Type B pancreatic cell (in vitro differentiated cells): Measurements from ENCODE around the gene COP1. TPM values are rescaled to one million over a fixed set of nuclear protein-coding genes. Genes with fewer than 3 reads are reported as not detected.

Experiments used
- DNase-seq: peaks from one replicate; pipeline ENCODE4 v3.0.0; 2021; ENCODE audit warnings: mixed read lengths; ENCODE audit not compliant: unreplicated experiment; ENCODE audit errors: extremely low spot score
- H3K27ac Mint-ChIP-seq: 2 replicates; pipeline ENCODE4 v1.8.0; 2021; ENCODE audit warnings: mild to moderate bottlenecking, mixed read lengths
- H3K27me3 Mint-ChIP-seq: 2 replicates; pipeline ENCODE4 v1.8.0; 2021; ENCODE audit warnings: mixed read lengths
- H3K36me3 Mint-ChIP-seq: 2 replicates; pipeline ENCODE4 v1.8.0; 2021; ENCODE audit warnings: mixed read lengths
- H3K4me1 Mint-ChIP-seq: one replicate; pipeline ENCODE4 v1.8.0; 2021; ENCODE audit warnings: mixed read lengths; ENCODE audit not compliant: unreplicated experiment
- H3K4me3 Mint-ChIP-seq: 2 replicates; pipeline ENCODE4 v1.8.0; 2021; ENCODE audit warnings: mild to moderate bottlenecking, mixed read lengths
- H3K9me3 Mint-ChIP-seq: 2 replicates; pipeline ENCODE4 v1.8.0; 2021; ENCODE audit warnings: mixed read lengths
- total RNA-seq: library from RNA; stranded (reverse); gene quantifications from 2 replicates; pipeline ENCODE4 v1.2.1, GENCODE V29; 2021; ENCODE audit warnings: low replicate concordance
- TF ChIP-seq, protein P1 (sequence below): fragments of 200-600 bp; sonication (generic); conservative IDR thresholded peaks from 2 replicates; pipeline ENCODE4 v1.5.0; 2021; ENCODE audit warnings: antibody characterized with exemption, mild to moderate bottlenecking

Gene COP1
- total RNA-seq, 1 donor from 2014 or later = 43.9 TPM

DNA sequence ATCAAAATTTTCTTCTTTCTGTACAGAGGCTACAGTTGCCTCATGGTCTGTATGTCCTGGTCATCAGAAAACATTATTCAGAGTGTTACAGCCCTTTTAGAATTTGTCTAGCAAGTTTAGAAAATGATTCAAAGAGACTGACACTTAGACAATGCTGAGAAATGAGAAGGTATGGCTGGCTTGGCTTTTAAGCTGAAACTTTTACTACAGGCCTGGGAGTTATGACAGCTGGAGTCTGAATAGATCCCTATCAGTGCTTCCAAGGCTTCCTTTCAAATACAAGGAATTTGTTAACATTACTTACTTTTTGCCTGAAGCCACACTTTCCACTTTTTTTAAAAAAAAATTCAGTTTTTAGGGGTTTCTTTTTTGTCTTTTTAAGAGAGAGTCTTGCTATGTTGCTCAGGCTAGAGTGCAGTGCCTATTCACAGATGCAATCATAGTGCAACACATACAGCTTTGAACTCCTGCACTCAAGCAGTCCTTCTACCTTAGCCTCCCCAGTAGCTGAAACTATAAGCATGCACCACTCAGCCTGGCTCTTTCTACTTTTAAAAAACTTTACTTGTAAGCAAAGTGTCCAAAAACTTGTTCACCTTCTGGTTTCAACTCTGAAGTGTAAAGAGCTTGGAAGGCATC lies 10.5 kb upstream of the COP1 start:
- Mint-ChIP-seq H3K36me3 (no peaks in the 10 kb centered on the region), H3K27ac (no peak overlapping the region), H3K4me3 (no peak overlapping the region), H3K9me3 (no peaks in the 10 kb centered on the region), H3K4me1 (no peaks in the 10 kb centered on the region), H3K27me3 (peaks cover 4% of the 10 kb centered on the region)
- TF ChIP-seq, protein P1, sequence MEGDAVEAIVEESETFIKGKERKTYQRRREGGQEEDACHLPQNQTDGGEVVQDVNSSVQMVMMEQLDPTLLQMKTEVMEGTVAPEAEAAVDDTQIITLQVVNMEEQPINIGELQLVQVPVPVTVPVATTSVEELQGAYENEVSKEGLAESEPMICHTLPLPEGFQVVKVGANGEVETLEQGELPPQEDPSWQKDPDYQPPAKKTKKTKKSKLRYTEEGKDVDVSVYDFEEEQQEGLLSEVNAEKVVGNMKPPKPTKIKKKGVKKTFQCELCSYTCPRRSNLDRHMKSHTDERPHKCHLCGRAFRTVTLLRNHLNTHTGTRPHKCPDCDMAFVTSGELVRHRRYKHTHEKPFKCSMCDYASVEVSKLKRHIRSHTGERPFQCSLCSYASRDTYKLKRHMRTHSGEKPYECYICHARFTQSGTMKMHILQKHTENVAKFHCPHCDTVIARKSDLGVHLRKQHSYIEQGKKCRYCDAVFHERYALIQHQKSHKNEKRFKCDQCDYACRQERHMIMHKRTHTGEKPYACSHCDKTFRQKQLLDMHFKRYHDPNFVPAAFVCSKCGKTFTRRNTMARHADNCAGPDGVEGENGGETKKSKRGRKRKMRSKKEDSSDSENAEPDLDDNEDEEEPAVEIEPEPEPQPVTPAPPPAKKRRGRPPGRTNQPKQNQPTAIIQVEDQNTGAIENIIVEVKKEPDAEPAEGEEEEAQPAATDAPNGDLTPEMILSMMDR = no peak
- no peak for DNase-seq

DNA sequence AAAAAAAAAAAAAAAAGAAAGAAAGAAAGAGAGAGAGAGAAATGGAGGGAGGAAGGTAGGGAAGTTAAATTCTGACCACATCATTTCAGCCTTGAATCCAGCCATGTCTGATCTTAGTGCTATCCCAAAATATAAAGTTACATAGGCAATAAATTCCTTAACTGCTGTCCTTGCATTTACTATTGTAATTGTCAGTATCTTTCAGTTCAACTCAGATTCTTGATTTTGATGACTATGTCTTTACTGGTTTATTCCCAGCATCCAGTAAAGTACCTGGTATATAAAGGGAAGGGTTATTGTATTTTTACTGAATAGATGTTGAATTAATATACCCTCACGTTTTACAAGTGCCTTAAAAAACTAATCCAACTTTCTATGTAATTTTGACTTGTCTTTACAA lies 8.9 kb upstream of the COP1 start:
- no peaks in the 10 kb centered on the region for H3K9me3 Mint-ChIP-seq
- no peak overlapping the region for H3K4me3 Mint-ChIP-seq
- TF ChIP-seq, protein P1 = no peak
- H3K27me3 Mint-ChIP-seq = peaks cover 4% of the 10 kb centered on the region
- no peaks in the 10 kb centered on the region for H3K4me1 Mint-ChIP-seq
- H3K27ac Mint-ChIP-seq = no peak overlapping the region
- no peaks in the 10 kb centered on the region for H3K36me3 Mint-ChIP-seq
- no peak for DNase-seq

DNA sequence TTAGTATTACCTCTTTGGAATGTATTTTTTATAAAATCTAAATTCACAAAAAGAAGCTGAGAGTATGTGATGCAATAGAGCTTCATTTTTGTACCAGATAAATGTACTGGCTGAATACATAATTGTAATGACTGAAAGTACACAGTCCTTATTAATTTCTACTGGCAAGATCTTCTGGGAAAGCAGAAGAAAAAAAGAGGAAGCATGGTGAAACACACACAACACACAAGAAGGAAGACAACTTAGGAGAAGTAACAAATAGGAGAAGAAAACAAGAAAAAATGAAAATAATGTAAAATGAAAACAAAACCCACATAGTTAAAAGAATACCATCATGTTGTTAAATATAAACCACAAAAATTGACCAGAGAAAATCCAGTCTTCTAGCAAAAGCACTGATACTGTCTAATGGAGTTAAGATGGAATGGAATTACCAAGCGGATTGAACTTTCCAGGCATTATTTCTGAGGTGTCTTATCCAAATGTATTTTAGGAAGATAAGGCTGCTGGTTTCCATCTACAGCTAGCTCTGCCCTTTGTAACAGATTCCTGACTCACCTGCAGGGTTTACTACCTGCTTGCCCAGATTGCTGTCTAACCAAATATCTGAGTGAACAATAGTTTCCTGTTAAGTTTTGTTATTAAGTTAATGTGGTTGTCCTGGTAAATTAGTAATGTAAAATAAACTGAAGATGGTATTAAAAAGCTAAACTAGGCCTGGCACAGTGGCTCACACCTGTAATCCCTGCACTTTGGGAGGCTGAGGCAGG lies 4.5 kb upstream of the COP1 start:
- Mint-ChIP-seq H3K4me1 (peaks cover 3% of the 10 kb centered on the region), H3K36me3 (no peaks in the 10 kb centered on the region), H3K4me3 (no peak overlapping the region), H3K27ac (peak overlapping the region; percentile 46), H3K27me3 (no peaks in the 10 kb centered on the region), H3K9me3 (no peaks in the 10 kb centered on the region)
- DNase-seq = no peak
- TF ChIP-seq, protein P1 = no peak

DNA sequence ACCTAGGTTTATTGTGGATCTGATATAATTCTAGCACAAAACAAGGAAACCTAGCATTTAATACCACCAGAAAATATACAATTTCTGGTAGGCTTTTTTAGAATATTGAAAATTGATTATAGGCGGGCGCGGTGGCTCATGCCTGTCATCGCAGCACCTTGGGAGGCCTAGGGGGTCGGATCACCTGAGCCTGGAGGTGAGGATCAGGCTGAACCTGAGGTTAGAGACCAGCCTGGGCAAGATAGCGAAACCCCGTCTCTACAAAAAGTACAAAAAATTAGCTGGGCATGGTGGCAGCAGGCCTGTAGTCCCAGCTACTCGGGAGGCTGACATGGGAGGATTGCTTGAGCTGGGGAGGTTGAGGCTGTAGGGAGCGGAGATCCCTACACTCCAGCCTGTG lies 948 bp upstream of the COP1 start:
- H3K27ac Mint-ChIP-seq = peak overlapping the region; percentile 99
- H3K36me3 Mint-ChIP-seq = no peaks in the 10 kb centered on the region
- TF ChIP-seq, protein P1 = no peak
- no peaks in the 10 kb centered on the region for H3K27me3 Mint-ChIP-seq
- H3K4me1 Mint-ChIP-seq = peaks cover 25% of the 10 kb centered on the region
- no peaks in the 10 kb centered on the region for H3K9me3 Mint-ChIP-seq
- H3K4me3 Mint-ChIP-seq = peak overlapping the region; percentile 98
- DNase-seq = no peak

DNA sequence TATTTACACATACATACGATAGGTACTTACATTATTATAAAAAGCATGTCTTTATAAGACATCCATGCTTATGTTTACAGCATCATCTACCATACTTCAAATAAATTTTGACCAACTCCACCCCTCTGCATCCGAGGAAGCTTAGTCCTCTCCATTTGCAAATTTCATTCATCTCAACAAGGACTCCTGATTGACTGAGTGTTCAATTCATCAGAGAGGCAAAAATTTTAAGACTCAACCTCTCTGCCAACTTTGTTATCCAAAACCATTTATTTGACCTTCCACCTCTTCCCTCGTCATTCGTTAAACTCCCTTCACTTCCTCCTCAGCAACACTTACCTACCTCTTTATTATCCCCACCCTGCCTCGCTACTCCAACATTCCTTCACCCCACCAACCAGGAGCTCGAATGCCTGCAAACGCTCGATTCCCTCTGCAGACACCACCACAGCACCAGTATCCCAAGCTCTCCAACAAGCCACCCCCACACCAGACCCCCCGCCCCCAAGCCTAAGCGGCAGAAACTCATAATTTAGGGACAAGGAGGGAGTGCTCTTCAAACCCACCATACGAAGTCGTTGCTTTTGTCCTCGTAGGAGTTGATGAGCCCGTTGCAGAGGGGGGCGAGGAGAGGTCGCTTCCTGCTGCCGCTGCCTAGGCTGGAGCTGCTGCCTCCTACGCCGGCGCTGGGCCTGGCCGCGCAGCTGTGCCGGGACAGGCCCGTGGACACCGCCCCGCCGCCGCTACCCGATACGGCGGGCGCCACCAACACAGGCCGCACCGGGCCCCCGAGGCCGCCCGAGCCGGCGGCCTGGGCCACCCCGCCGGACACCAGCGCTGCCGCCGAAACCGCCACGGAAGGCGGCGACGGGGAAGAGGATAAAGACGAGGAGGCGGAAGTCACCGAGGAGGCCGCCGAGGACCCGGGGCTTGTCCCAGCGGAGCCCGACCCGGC lies 803 bp downstream of the COP1 start:
- H3K4me1 Mint-ChIP-seq = peaks cover 30% of the 10 kb centered on the region
- H3K27ac Mint-ChIP-seq = peak overlapping the region; percentile 97
- TF ChIP-seq, protein P1 = no peak
- H3K4me3 Mint-ChIP-seq = peak overlapping the region; percentile 95
- peak; percentile 71 for DNase-seq
- peaks cover 4% of the 10 kb centered on the region for H3K36me3 Mint-ChIP-seq
- no peaks in the 10 kb centered on the region for H3K27me3 Mint-ChIP-seq
- no peaks in the 10 kb centered on the region for H3K9me3 Mint-ChIP-seq
